Measurements from ENCODE around the gene BUB1. TPM values are rescaled to one million over a fixed set of nuclear protein-coding genes. Genes with fewer than 3 reads are reported as not detected.

BUB1 gene
- total and polyA plus RNA-seq, 2 of the 8 experiments (the other 6 are each of a cell fraction or from before 2014, with no cell fraction given): 48.4 to 113 TPM

GRCh38 chr2:110712737-110713136 is 34.9 kb upstream of the BUB1 start:
- no peaks in the 10 kb centered on the region for H3K79me1 ChIP-seq (ENCODE audit: low read depth, low read length)
- no peaks in the 10 kb centered on the region for H3K79me2 ChIP-seq (ENCODE audit: control insufficient read depth in 1 of 2, insufficient read depth in 2 of 2, low read length in 2 of 2)
- no peak overlapping the region for H2AK5ac ChIP-seq (ENCODE audit: low read depth, low read length)
- H3K14ac ChIP-seq (ENCODE audit: insufficient read length): no peak overlapping the region
- no peak overlapping the region for H3K56ac ChIP-seq (replicated peaks; ENCODE audit: insufficient read length, low read depth, low read length)
- no peak overlapping the region for H3K4me2 ChIP-seq (ENCODE audit: insufficient read depth in 1 of 2, low read depth in 2 of 2, low read length in 2 of 2)
- H2BK120ac ChIP-seq (replicated peaks; ENCODE audit: low read depth, low read length): no peak overlapping the region
- ChIA-PET POLR2A (ENCODE audit: partially characterized antibody) (no interaction called here), CTCF (ENCODE audit: partially characterized antibody) (interaction anchor here (1.0 to 1.8 kb wide), 3 partner anchors 11 to 15 kb away, joined by 3 to 5 read pairs (median 4); no protein-coding TSS in a partner anchor)
- no peak overlapping the region for H4K5ac ChIP-seq (ENCODE audit: insufficient read length, low read depth, low read length)
- no peak for FAIRE-seq
- no peaks in the 10 kb centered on the region for H3K4me1 ChIP-seq (replicated peaks in 1 of 4; ENCODE audit: control insufficient read depth in 3 of 4, insufficient read depth in 4 of 4, low read length in 3 of 4)
- no peak overlapping the region for H4K8ac ChIP-seq (ENCODE audit: extremely low read depth, insufficient read depth, low read length)
- WGBS, 2 experiments (ENCODE audit: extremely low coverage in 1 of 2, insufficient coverage in 1 of 2, insufficient read length in 1 of 2, insufficient replicate concordance in 2 of 2, low coverage in 1 of 2, low lambda C conversion rate in 2 of 2, missing lambda C conversion rate in 1 of 2): 75% methylated on average over 1 of the region's 1 CpG; no CpG with 5 or more reads in 1 of the 2 experiments
- no peaks in the 10 kb centered on the region for H3K23me2 ChIP-seq (ENCODE audit: low read depth, low read length)
- H3K9ac ChIP-seq (replicated peaks in 1 of 4; ENCODE audit: extremely low read depth in 1 of 4, low read depth in 3 of 4, low read length in 3 of 4): no peak overlapping the region
- H3K23ac ChIP-seq (ENCODE audit: insufficient read length): no peak overlapping the region
- H2AFZ ChIP-seq (ENCODE audit: low read length): no peak overlapping the region
- no peak overlapping the region for H3K27ac ChIP-seq (ENCODE audit: low read depth, low read length)
- no peak overlapping the region for H4K91ac ChIP-seq (replicated peaks; ENCODE audit: insufficient read length, low read length)
- no peaks in the 10 kb centered on the region for H3K9me3 ChIP-seq (ENCODE audit: insufficient read depth in 2 of 2, low read depth in 1 of 2, low read length in 1 of 2)
- TF ChIP-seq TEAD4 (IDR thresholded peaks at IDR 0.05; ENCODE audit: low read depth, low read length): no peak
- no peak for TF ChIP-seq SRF (IDR thresholded peaks at IDR 0.05; ENCODE audit: low read depth, low read length)
- TF ChIP-seq RXRA (IDR thresholded peaks at IDR 0.05; ENCODE audit: insufficient read depth, low read depth, low read length): no peak
- TF ChIP-seq SIRT6 (IDR thresholded peaks at IDR 0.05; ENCODE audit: low read length): no peak
- TF ChIP-seq CBX8 (IDR thresholded peaks at IDR 0.05; ENCODE audit: borderline replicate concordance, low read depth, low read length): no peak
- TF ChIP-seq KDM5A (IDR thresholded peaks at IDR 0.05; ENCODE audit: low read length): no peak
- no peak for TF ChIP-seq HDAC2 (IDR thresholded peaks at IDR 0.05; ENCODE audit: borderline replicate concordance in 1 of 2, low read depth in 2 of 2, low read length in 2 of 2)
- no peak for TF ChIP-seq TBP (IDR thresholded peaks at IDR 0.05; ENCODE audit: low read depth, low read length)
- no peak for TF ChIP-seq SP1 (IDR thresholded peaks at IDR 0.05; ENCODE audit: low read depth, low read length)
- no peak for TF ChIP-seq SIN3A (conservative IDR thresholded peaks at IDR 0.05 in 1 of 2, IDR thresholded peaks at IDR 0.05 in 1 of 2; ENCODE audit: low read depth in 1 of 2, low read length in 2 of 2)
- H2BK12ac ChIP-seq (ENCODE audit: low read depth, low read length): no peak overlapping the region
- no peaks in the 10 kb centered on the region for H4K20me1 ChIP-seq (replicated peaks in 1 of 2; ENCODE audit: control insufficient read depth in 1 of 2, insufficient read depth in 2 of 2, low read length in 2 of 2)
- no peak overlapping the region for H2BK5ac ChIP-seq (ENCODE audit: low read depth, low read length)
- no peaks in the 10 kb centered on the region for H3K36me3 ChIP-seq (ENCODE audit: control insufficient read depth in 2 of 4, insufficient read depth in 4 of 4, low read length in 3 of 4)
- H2BK15ac ChIP-seq (ENCODE audit: low read length): no peak overlapping the region
- H2BK20ac ChIP-seq (ENCODE audit: low read length): no peak overlapping the region
- DNase-seq (ENCODE audit: low read depth in 1 of 2, low spot score in 2 of 2): no peak
- H3K18ac ChIP-seq (ENCODE audit: extremely low read depth, low read length): no peak overlapping the region
- no peaks in the 10 kb centered on the region for H3K27me3 ChIP-seq (replicated peaks in 1 of 4; ENCODE audit: control insufficient read depth in 3 of 4, extremely low read depth in 1 of 4, insufficient read depth in 3 of 4, low read length in 3 of 4)
- H3K4ac ChIP-seq (replicated peaks; ENCODE audit: insufficient read length, low read depth, low read length): no peak overlapping the region
- H3K4me3 ChIP-seq (ENCODE audit: extremely low read depth in 1 of 4, insufficient read depth in 2 of 4, low read depth in 3 of 4, low read length in 4 of 4): no peak overlapping the region
